ENCODE data around the gene KIRREL3. TPM values are rescaled to one million over a fixed set of nuclear protein-coding genes. Genes with fewer than 3 reads are reported as not detected.
A peak's percentile ranks its signal among the peaks of the same experiment; 100 is the strongest.

Gene KIRREL3
- total and polyA plus RNA-seq, 5 donors = 0.74 to 1.2 (median 1.0) TPM

DNA sequence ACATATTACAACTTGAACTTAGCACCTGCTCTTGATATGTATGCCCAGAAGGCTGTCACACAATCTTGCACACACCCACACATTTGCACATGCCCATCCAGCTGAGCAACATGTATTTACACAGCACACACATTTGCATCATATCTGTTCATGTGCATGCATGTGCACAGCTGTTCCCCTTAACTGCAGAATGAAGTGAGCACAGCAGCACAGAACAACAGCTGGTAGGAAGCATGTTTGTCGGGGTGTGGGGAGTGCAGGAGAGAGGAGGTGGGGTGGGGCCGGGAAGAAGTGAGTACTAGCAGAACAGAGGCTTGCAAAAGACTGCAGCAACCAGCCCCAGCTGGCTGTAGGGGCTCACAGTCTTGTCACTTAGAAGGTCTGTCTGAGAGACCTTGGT lies 296.5 kb downstream of the KIRREL3 start:
- 54% methylated on average over 2 of the region's 2 CpGs for WGBS
- DNase-seq (no peak), ATAC-seq (no peak)
- Histone ChIP-seq H3K4me1 (ENCODE audit: control insufficient read depth, insufficient read depth, low read length) (peaks cover 3% of the 10 kb centered on the region), H3K4me3 (ENCODE audit: low read length) (no peak overlapping the region), H3K9me3 (ENCODE audit: control insufficient read depth, low read length) (no peaks in the 10 kb centered on the region), H3K27me3 (ENCODE audit: control insufficient read depth, insufficient read depth) (no peaks in the 10 kb centered on the region), H3K27ac (ENCODE audit: low read length) (no peak overlapping the region)
- intact Hi-C loops (cut with DNase I) = no loop called here

- intact Hi-C loops (cut with DNase I) = no loop called here
- Histone ChIP-seq H3K4me1 (ENCODE audit: control insufficient read depth, insufficient read depth, low read length) (peaks cover 3% of the 10 kb centered on the region), H3K9me3 (ENCODE audit: control insufficient read depth, low read length) (no peaks in the 10 kb centered on the region), H3K27ac (ENCODE audit: low read length) (no peak overlapping the region), H3K27me3 (ENCODE audit: control insufficient read depth, insufficient read depth) (no peaks in the 10 kb centered on the region), H3K4me3 (ENCODE audit: low read length) (no peak overlapping the region)
- DNase-seq = no peak
- ATAC-seq = no peak
- WGBS = 70% methylated on average over 4 of the region's 4 CpGs
These were observed 296.9 kb downstream of the KIRREL3 start for GRCh38 chr11:126703662-126704061.

- 51% methylated on average over 5 of the region's 5 CpGs for WGBS
- no peak overlapping the region for H3K27ac ChIP-seq (ENCODE audit: low read length)
- DNase-seq (peak in 1 of 3 donors; percentile 57), ATAC-seq (peak; percentile 55 to 62)
- H3K27me3 ChIP-seq (ENCODE audit: control insufficient read depth, insufficient read depth) = no peaks in the 10 kb centered on the region
- peaks cover 3% of the 10 kb centered on the region for H3K4me1 ChIP-seq (ENCODE audit: control insufficient read depth, insufficient read depth, low read length)
- intact Hi-C loops (cut with DNase I) = no loop called here
- no peaks in the 10 kb centered on the region for H3K9me3 ChIP-seq (ENCODE audit: control insufficient read depth, low read length)
- no peak overlapping the region for H3K4me3 ChIP-seq (ENCODE audit: low read length)
These were observed 297.6 kb downstream of the KIRREL3 start for GRCh38 chr11:126702987-126703386.

DNA sequence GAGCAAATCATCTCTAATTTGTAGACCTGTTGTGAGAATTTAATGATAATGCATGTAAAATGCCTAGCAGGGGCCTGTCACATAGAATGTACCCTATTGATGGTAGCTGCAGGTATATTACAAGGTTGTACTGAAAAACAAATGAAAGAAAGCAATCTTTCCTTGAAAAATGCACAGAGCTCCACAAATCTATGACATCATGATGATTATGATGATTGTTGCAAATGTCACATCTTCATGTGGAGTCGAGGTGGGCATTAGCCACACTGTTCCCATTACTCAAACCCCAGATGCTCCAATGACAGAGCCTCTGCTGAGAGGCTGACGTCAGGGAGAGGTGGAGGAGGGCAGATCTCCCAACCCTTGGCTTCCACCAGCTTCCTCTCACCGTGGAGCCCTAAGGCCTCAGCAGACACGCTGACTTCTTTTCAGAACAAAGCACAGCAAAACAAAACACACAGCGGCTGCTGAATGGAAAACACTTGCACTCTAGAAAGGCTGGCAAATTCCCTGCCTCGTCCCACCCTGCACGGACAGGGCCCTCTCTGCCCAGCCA lies 298.3 kb downstream of the KIRREL3 start:
- Histone ChIP-seq H3K27me3 (ENCODE audit: control insufficient read depth, insufficient read depth) (no peaks in the 10 kb centered on the region), H3K27ac (ENCODE audit: low read length) (no peak overlapping the region), H3K4me1 (ENCODE audit: control insufficient read depth, insufficient read depth, low read length) (peaks cover 3% of the 10 kb centered on the region), H3K4me3 (ENCODE audit: low read length) (no peak overlapping the region), H3K9me3 (ENCODE audit: control insufficient read depth, low read length) (no peaks in the 10 kb centered on the region)
- ATAC-seq (no peak), DNase-seq (no peak)
- 66% methylated on average over 7 of the region's 7 CpGs for WGBS
- intact Hi-C loops (cut with DNase I) = no loop called here

- Histone ChIP-seq H3K4me1 (ENCODE audit: control insufficient read depth, insufficient read depth, low read length) (peaks cover 3% of the 10 kb centered on the region), H3K4me3 (ENCODE audit: low read length) (no peak overlapping the region), H3K27me3 (ENCODE audit: control insufficient read depth, insufficient read depth) (no peaks in the 10 kb centered on the region), H3K9me3 (ENCODE audit: control insufficient read depth, low read length) (no peaks in the 10 kb centered on the region), H3K27ac (ENCODE audit: low read length) (no peak overlapping the region)
- 96% methylated on average over 2 of the region's 2 CpGs for WGBS
- DNase-seq = no peak
- ATAC-seq = no peak
- intact Hi-C loops (cut with DNase I) = no loop called here
These were observed 299.1 kb downstream of the KIRREL3 start for GRCh38 chr11:126701520-126701897.

- ATAC-seq = no peak
- Histone ChIP-seq H3K27me3 (ENCODE audit: control insufficient read depth, insufficient read depth) (no peaks in the 10 kb centered on the region), H3K4me1 (ENCODE audit: control insufficient read depth, insufficient read depth, low read length) (peaks cover 3% of the 10 kb centered on the region), H3K4me3 (ENCODE audit: low read length) (no peak overlapping the region), H3K9me3 (ENCODE audit: control insufficient read depth, low read length) (no peaks in the 10 kb centered on the region), H3K27ac (ENCODE audit: low read length) (no peak overlapping the region)
- intact Hi-C loops (cut with DNase I) = no loop called here
- WGBS = 82% methylated on average over 9 of the region's 9 CpGs
- no peak for DNase-seq
These were observed 299.6 kb downstream of the KIRREL3 start for GRCh38 chr11:126700768-126701519.

GRCh38 chr11:126698576-126698975 lies 302.0 kb downstream of the KIRREL3 start:
- Histone ChIP-seq H3K9me3 (ENCODE audit: control insufficient read depth, low read length) (no peaks in the 10 kb centered on the region), H3K4me3 (ENCODE audit: low read length) (no peak overlapping the region), H3K4me1 (ENCODE audit: control insufficient read depth, insufficient read depth, low read length) (no peaks in the 10 kb centered on the region), H3K27ac (ENCODE audit: low read length) (no peak overlapping the region), H3K27me3 (ENCODE audit: control insufficient read depth, insufficient read depth) (no peaks in the 10 kb centered on the region)
- no peak for DNase-seq
- WGBS = 59% methylated on average over 8 of the region's 8 CpGs
- intact Hi-C loops (cut with DNase I) = no loop called here
- ATAC-seq = no peak

DNA sequence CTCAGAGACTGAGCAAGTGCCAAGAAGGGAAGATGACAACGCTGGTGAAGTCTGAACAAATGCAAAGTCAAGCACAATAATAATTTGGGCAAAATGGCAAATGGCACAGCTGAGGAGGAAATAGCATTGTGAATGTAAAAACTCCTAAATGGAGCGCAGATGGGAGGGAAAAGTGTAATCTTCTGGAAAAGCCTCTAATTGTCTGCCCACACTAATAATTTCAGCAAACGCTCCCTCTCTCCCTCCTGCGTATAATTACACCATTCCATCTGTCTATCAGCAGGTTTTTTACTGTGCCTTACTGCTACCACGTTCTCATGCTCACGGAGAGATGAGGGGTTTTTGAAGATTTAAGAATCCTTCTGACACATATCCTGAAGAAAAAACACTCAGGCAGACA lies 302.6 kb downstream of the KIRREL3 start:
- ATAC-seq (no peak), DNase-seq (no peak)
- no peaks in the 10 kb centered on the region for H3K27me3 ChIP-seq (ENCODE audit: control insufficient read depth, insufficient read depth)
- H3K4me3 ChIP-seq (ENCODE audit: low read length) = no peak overlapping the region
- no peaks in the 10 kb centered on the region for H3K9me3 ChIP-seq (ENCODE audit: control insufficient read depth, low read length)
- H3K4me1 ChIP-seq (ENCODE audit: control insufficient read depth, insufficient read depth, low read length) = no peaks in the 10 kb centered on the region
- H3K27ac ChIP-seq (ENCODE audit: low read length) = no peak overlapping the region
- WGBS = 74% methylated on average over 6 of the region's 6 CpGs
- intact Hi-C loops (cut with DNase I) = no loop called here

DNA sequence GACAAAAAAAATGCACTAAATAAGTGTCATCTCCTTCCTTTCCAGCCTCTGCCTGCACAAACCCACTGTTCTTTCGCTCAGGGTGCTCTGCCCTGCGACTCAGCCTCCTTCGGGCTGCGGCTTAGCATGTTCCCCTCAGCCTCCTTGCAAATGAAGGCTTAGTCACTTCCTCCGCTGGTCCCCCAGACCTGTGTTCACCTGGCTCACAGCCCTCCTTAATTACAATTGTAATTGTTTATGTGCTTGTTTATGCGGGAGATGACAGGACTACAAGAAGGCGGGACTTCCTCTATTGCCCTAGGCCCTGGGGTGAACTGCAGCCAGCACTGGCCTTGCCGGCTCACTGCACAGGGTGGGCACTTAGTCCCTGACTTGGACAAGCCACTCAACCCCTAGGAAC lies 303.6 kb downstream of the KIRREL3 start:
- H3K4me3 ChIP-seq (ENCODE audit: low read length) = no peak overlapping the region
- no peaks in the 10 kb centered on the region for H3K9me3 ChIP-seq (ENCODE audit: control insufficient read depth, low read length)
- no peaks in the 10 kb centered on the region for H3K4me1 ChIP-seq (ENCODE audit: control insufficient read depth, insufficient read depth, low read length)
- intact Hi-C loops (cut with DNase I) = no loop called here
- DNase-seq (no peak), ATAC-seq (no peak)
- 87% methylated on average over 8 of the region's 8 CpGs for WGBS
- no peak overlapping the region for H3K27ac ChIP-seq (ENCODE audit: low read length)
- no peaks in the 10 kb centered on the region for H3K27me3 ChIP-seq (ENCODE audit: control insufficient read depth, insufficient read depth)

DNA sequence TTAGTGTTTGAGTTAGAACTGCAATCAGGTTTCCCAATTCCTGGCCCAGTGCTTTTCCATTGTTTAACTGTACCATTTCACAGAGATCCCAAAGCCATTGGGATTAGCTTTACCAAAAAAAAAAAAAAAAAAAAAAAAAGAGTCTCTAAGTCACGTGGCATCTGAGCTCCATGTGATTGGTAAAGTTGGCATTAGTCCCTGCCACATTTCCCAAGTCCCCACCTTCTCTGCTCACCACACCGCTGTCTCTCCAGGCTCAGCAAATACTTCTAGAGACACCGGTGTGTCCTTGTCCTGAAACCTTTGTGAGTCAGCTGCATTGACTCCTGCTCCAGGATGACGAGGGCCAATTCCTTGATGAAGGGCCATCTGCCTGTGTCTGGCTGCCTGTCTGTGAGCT lies 305.3 kb downstream of the KIRREL3 start:
- no peak for ATAC-seq
- Histone ChIP-seq H3K27ac (ENCODE audit: low read length) (no peak overlapping the region), H3K4me1 (ENCODE audit: control insufficient read depth, insufficient read depth, low read length) (no peaks in the 10 kb centered on the region), H3K9me3 (ENCODE audit: control insufficient read depth, low read length) (no peaks in the 10 kb centered on the region), H3K27me3 (ENCODE audit: control insufficient read depth, insufficient read depth) (no peaks in the 10 kb centered on the region), H3K4me3 (ENCODE audit: low read length) (no peak overlapping the region)
- 79% methylated on average over 4 of the region's 4 CpGs for WGBS
- intact Hi-C loops (cut with DNase I) = no loop called here
- no peak for DNase-seq

DNA sequence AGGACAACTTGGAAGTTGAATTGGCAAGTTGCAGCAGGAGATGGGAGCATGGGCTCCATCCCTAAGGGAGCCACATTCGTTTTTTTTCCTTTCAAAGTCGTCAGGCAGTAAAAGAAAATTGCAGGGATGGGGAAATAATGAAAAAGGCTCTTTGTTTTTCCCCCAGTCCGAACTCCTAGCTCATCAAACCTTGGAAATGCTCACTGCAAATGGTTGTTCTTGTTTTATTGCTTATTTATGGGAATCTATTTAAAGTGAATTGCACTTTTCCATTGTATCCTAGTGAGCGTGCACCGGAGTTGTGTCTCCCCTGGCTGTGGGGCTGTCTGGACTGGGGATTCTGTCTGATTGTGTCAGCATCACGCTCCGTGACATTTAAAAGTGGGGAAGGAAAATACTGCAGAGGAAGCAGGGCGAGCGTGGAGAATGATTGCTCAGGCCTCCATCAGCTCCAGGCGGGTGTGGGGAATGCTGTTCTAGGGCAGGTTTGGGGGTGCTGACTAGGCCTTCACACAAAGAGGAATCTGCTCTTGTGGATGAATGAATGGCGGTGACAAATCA lies 306.4 kb downstream of the KIRREL3 start:
- no peak overlapping the region for H3K4me3 ChIP-seq (ENCODE audit: low read length)
- H3K27me3 ChIP-seq (ENCODE audit: control insufficient read depth, insufficient read depth) = no peaks in the 10 kb centered on the region
- intact Hi-C loops (cut with DNase I) = no loop called here
- no peak for DNase-seq
- 80% methylated on average over 11 of the region's 11 CpGs for WGBS
- no peak overlapping the region for H3K27ac ChIP-seq (ENCODE audit: low read length)
- H3K9me3 ChIP-seq (ENCODE audit: control insufficient read depth, low read length) = no peaks in the 10 kb centered on the region
- no peak for ATAC-seq
- no peaks in the 10 kb centered on the region for H3K4me1 ChIP-seq (ENCODE audit: control insufficient read depth, insufficient read depth, low read length)

Data from right cardiac atrium (tissue), 5 donors.